Measurements from ENCODE around the gene VTI1A.

DNA sequence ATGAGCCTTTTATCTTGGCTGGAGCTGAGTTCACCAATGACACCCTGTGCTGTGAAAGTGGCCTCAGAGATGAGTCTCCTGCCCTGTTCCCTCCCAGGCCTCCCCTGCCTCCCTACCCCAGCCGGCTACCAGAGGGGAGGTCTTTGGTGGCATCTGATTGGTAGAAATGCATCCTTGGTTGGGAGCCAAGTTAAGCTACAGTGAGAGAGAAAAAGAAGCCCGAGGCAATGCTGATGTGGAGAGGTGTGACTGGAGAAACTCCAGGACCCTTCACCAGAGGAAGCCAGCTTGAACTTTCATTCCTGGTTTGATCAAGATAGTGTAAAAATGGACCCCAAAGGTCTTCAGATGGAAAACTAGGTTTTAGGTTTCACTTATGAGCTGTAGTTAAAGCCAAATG lies 311.9 kb downstream of the VTI1A start:
- TF ChIP-seq EZH2 (IDR thresholded peaks at IDR 0.05; ENCODE audit: insufficient read depth, low read length) (no peak), CTCF (IDR thresholded peaks at IDR 0.05; ENCODE audit: insufficient read depth, low read depth, low read length) (no peak)

All from astrocyte (in vitro differentiated cells and primary cell).